Activated T-helper 1 cell treated with anti-CD3 and anti-CD28 coated beads, Interleukin-2, amount 50 U/mL, for 16 hours (primary cell): Measurements from ENCODE around the gene MAP3K7CL.

Experiments used
- DNase-seq, 2 donors: peaks; one replicate each; pipeline ENCODE4 v3.0.0-alpha.2; 2020; ENCODE audit warnings: low read depth in 1 of 2, low spot score in 1 of 2

Gene MAP3K7CL

GRCh38 chr21:29130270-29130969, at the start of gene MAP3K7CL:
TSS of gene MAP3K7CL (plus strand) at chr21:29130644. CDS start at chr21:29133345, 2,701 bp downstream.
- no peak for DNase-seq

GRCh38 chr21:29082046-29082815, 48.2 kb upstream of the MAP3K7CL start:
- no peak for DNase-seq

- DNase-seq = no peak
Observed at GRCh38 chr21:29083306-29083705, 47.1 kb upstream of the MAP3K7CL start.

GRCh38 chr21:29084372-29084771, 46.1 kb upstream of the MAP3K7CL start:
- no peak for DNase-seq

- DNase-seq = no peak
Observed at GRCh38 chr21:29085106-29085752, 45.2 kb upstream of the MAP3K7CL start.

GRCh38 chr21:29091033-29091432, 39.4 kb upstream of the MAP3K7CL start:
- DNase-seq = no peak

GRCh38 chr21:29092102-29092959, 38.1 kb upstream of the MAP3K7CL start:
- DNase-seq = no peak

GRCh38 chr21:29096218-29097015, 34.0 kb upstream of the MAP3K7CL start:
- no peak for DNase-seq

- DNase-seq = no peak
Observed at GRCh38 chr21:29098156-29098555, 32.3 kb upstream of the MAP3K7CL start.

- DNase-seq = no peak
Observed at GRCh38 chr21:29102791-29103257, 27.6 kb upstream of the MAP3K7CL start.

GRCh38 chr21:29104239-29104708, 26.2 kb upstream of the MAP3K7CL start:
- no peak for DNase-seq

GRCh38 chr21:29105218-29105617, 25.2 kb upstream of the MAP3K7CL start:
- DNase-seq = no peak

GRCh38 chr21:29114765-29115500, 15.5 kb upstream of the MAP3K7CL start:
- DNase-seq = no peak

- DNase-seq = no peak
Observed at GRCh38 chr21:29115899-29116298, 14.5 kb upstream of the MAP3K7CL start.

- DNase-seq = no peak
Observed at GRCh38 chr21:29117372-29117955, 13.0 kb upstream of the MAP3K7CL start.

GRCh38 chr21:29121759-29122158, 8.7 kb upstream of the MAP3K7CL start:
- DNase-seq = no peak

- no peak for DNase-seq
Observed at GRCh38 chr21:29124645-29125044, 5.8 kb upstream of the MAP3K7CL start.

- no peak for DNase-seq
Observed at GRCh38 chr21:29125191-29125590, 5.3 kb upstream of the MAP3K7CL start.

- DNase-seq = no peak
Observed at GRCh38 chr21:29125979-29126378, 4.5 kb upstream of the MAP3K7CL start.
